Measurements from ENCODE around the gene RTN4. TPM values are rescaled to one million over a fixed set of nuclear protein-coding genes. Genes with fewer than 3 reads are reported as not detected.

Gene RTN4
- total RNA-seq, 1 donor from 2014 or later: 174 TPM

- H3K27ac ChIP-seq: no peak overlapping the region
- H3K4me1 ChIP-seq: no peaks in the 10 kb centered on the region
- no peaks in the 10 kb centered on the region for H3K36me3 ChIP-seq
- intact Hi-C loops (cut with DNase I): no loop called here
- no peak overlapping the region for H3K4me3 ChIP-seq
- no peak for DNase-seq (ENCODE audit: extremely low spot score in 2 of 2)
- TF ChIP-seq CTCF (IDR thresholded peaks at IDR 0.05) (no peak), POLR2A (IDR thresholded peaks at IDR 0.05) (no peak), POLR2AphosphoS5 (IDR thresholded peaks at IDR 0.05; ENCODE audit: insufficient read depth in 1 of 2, low read depth in 1 of 2) (no peak)
- H3K9me3 ChIP-seq: no peaks in the 10 kb centered on the region
- H3K27me3 ChIP-seq: no peaks in the 10 kb centered on the region
These were observed 13.6 kb upstream of the RTN4 start for GRCh38 chr2:55063713-55064323.

DNA sequence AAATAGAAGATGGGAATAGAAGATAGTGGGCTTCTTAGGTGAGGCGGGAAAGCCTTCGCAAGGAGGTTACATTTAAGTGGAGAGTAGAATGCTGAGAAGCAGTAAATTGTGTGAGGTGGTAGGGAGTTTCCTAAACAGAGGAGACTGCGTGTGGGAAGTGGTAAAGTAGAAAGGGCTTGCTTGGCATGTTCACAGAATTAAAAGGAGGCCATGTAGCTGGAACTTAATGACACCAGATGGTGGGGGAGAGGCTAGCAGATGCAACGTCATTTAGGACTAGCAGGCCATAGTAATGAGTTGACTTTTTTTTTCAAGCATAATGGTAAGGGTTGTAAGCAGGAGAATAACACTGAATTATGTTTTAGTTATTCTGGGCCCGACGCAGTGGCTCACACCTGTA, 13.0 kb upstream of the RTN4 start:
- Histone ChIP-seq H3K27ac (no peak overlapping the region), H3K4me1 (no peaks in the 10 kb centered on the region), H3K4me3 (no peak overlapping the region), H3K9me3 (no peaks in the 10 kb centered on the region), H3K36me3 (no peaks in the 10 kb centered on the region), H3K27me3 (no peaks in the 10 kb centered on the region)
- intact Hi-C loops (cut with DNase I): no loop called here
- DNase-seq (ENCODE audit: extremely low spot score in 2 of 2): no peak
- TF ChIP-seq POLR2AphosphoS5 (IDR thresholded peaks at IDR 0.05; ENCODE audit: insufficient read depth in 1 of 2, low read depth in 1 of 2) (no peak), POLR2A (IDR thresholded peaks at IDR 0.05) (no peak), CTCF (IDR thresholded peaks at IDR 0.05) (no peak)

GRCh38 chr2:55062754-55063153, 12.5 kb upstream of the RTN4 start:
- Histone ChIP-seq H3K4me1 (no peaks in the 10 kb centered on the region), H3K9me3 (no peaks in the 10 kb centered on the region), H3K36me3 (no peaks in the 10 kb centered on the region), H3K4me3 (no peak overlapping the region), H3K27ac (no peak overlapping the region), H3K27me3 (no peaks in the 10 kb centered on the region)
- no peak for DNase-seq (ENCODE audit: extremely low spot score in 2 of 2)
- intact Hi-C loops (cut with DNase I): no loop called here
- no peak for TF ChIP-seq POLR2A (IDR thresholded peaks at IDR 0.05)
- no peak for TF ChIP-seq CTCF (IDR thresholded peaks at IDR 0.05)

- H3K4me1 ChIP-seq: no peaks in the 10 kb centered on the region
- H3K27ac ChIP-seq: no peak overlapping the region
- H3K36me3 ChIP-seq: no peaks in the 10 kb centered on the region
- TF ChIP-seq POLR2A (IDR thresholded peaks at IDR 0.05): no peak
- no peak for TF ChIP-seq POLR2AphosphoS5 (IDR thresholded peaks at IDR 0.05; ENCODE audit: insufficient read depth in 1 of 2, low read depth in 1 of 2)
- no peak for TF ChIP-seq CTCF (IDR thresholded peaks at IDR 0.05)
- no peaks in the 10 kb centered on the region for H3K9me3 ChIP-seq
- H3K4me3 ChIP-seq: no peak overlapping the region
- no peak for DNase-seq (ENCODE audit: extremely low spot score in 2 of 2)
- intact Hi-C loops (cut with DNase I): no loop called here
- H3K27me3 ChIP-seq: no peaks in the 10 kb centered on the region
These were observed 11.5 kb upstream of the RTN4 start for GRCh38 chr2:55061523-55062344.

DNA sequence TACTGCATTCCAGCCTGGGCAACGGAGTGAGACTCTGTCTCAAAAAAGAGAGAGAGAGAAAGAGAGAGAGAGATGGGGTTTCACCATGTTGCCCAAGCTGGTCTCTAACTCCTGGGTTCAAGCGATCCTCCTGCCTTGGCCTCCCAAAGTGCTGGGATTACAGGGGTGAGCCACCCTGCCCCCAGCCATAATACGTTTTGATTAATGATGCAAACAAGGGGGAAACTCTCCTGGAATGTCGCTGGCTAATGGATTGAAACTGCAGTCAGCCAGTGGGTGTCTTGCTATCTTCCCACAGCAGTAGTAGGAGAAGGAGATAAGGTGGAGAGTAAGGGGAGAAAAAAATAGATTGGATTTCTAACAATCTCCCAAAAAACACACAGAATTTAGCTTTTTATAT, 9.5 kb upstream of the RTN4 start:
- DNase-seq (ENCODE audit: extremely low spot score in 2 of 2): no peak
- TF ChIP-seq POLR2A (IDR thresholded peaks at IDR 0.05) (no peak), CTCF (IDR thresholded peaks at IDR 0.05) (no peak), POLR2AphosphoS5 (IDR thresholded peaks at IDR 0.05; ENCODE audit: insufficient read depth in 1 of 2, low read depth in 1 of 2) (no peak)
- intact Hi-C loops (cut with DNase I): no loop called here
- no peaks in the 10 kb centered on the region for H3K4me1 ChIP-seq
- no peaks in the 10 kb centered on the region for H3K36me3 ChIP-seq
- no peaks in the 10 kb centered on the region for H3K9me3 ChIP-seq
- H3K27ac ChIP-seq: no peak overlapping the region
- no peak overlapping the region for H3K4me3 ChIP-seq
- H3K27me3 ChIP-seq: no peaks in the 10 kb centered on the region
